ENCODE data around the gene FAM110A.

DNA sequence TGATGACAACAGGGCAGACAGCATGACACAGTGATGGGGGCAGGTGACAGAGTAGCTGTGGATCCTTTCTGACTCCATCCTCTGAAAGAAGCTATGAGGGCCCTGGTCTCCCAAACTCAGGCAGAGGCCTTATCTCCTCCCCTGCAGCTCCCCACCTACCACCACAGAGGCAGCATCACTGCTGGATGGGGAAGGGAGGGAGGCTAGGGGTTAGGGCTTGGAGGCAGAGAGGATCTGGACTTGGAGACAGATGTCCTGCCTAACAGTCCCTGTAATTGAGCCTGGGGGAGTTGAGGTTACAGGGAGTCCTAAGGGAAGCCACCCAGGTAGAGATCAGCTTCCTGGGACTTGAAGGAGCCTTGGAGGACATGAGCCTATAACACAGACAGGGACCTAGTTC is 37.9 kb downstream of the FAM110A start:
- TF ChIP-seq POLR2A (IDR thresholded peaks at IDR 0.05; ENCODE audit: low read depth, low read length) (no peak), POLR2AphosphoS5 (IDR thresholded peaks at IDR 0.05; ENCODE audit: low read depth, low read length) (no peak), TAF1 (IDR thresholded peaks at IDR 0.05; ENCODE audit: borderline replicate concordance, low read depth, low read length) (no peak)
